Astrocyte of the cerebellum (primary cell): ENCODE measurements around the gene CDC26.

ENCODE experiments used
- DNase-seq: peaks from one replicate; pipeline ENCODE4 v3.0.0-alpha.2; 2011; ENCODE audit warnings: low read depth
- H3K4me3 ChIP-seq: 2 replicates; pipeline ENCODE4 v1.5.1; 2011; ENCODE audit warnings: mild to moderate bottlenecking, low read depth, low read length, moderate library complexity
- CTCF ChIP-seq: IDR thresholded peaks from 2 replicates; pipeline ENCODE4 v1.5.1; 2012; ENCODE audit warnings: low read length, low read depth, moderate library complexity, mild to moderate bottlenecking; ENCODE audit errors: missing control alignments
- in situ Hi-C: cut with HindIII; loops from 2 replicates; pipeline ENCODE4 v1.10.0; 2017; ENCODE audit warnings: low sequenced_read_pairs

The CDC26 gene

DNA sequence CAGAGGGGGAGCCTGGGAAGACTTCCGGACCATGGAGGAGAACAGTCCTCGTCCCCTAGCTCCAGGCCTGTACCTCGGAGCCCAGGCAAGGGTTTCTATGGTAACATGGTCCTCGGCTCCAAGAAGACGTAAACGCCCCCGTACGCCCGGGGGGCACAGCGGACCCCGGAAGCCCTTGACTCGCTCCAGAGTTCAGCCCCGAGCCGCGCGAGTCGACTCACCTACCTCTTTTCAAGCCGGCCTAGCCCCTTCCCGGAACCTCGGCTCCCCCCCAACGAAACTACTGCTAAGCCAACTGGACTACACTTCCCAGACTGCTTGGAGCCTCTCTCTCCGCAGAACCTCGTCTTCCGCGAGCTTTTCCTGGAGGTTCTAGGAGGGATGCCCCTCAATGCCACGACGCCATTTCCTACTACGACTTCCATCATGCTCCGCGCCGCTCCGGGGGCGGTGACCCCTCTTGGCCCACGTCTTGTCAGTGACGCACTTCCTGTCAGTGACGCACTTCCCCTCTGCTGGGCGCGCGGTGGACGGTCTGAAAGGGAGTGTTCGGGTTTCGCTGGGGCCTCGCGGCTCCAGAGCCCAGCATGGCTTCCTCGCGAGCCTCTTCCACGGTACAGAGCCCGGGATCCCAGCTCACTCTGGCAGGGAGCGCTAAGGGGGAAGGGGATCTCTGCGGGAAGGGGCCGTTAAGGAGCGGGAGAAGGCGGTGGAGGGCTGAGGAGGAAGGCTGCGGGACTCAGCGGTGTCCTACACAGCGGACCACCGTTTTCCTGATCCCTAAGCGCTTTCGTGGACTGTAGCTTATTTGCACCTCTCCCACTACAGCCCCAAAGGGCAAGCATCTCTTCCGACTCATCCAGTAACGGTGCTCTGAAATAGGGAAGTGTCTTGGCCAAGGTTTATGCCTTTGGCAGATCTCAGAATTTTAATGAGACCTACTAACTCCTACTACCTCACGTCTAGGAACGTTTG, at the start of gene CDC26, which contains the start of gene PRPF4:
Gene CDC26 (minus strand): TSS at position 416 of the 975 bp plus-strand sequence. CDS start 3,065 bp downstream, outside the sequence.
Gene PRPF4 (plus strand): TSS at position 502 of the 975 bp plus-strand sequence. CDS start 86 bp downstream, at position 588.
- no peak for TF ChIP-seq CTCF
- in situ Hi-C loops = loop anchor here (25.0 kb wide), 1 partner anchor 387 kb away; no protein-coding TSS in a partner anchor
- H3K4me3 ChIP-seq = peak within 1 kb of the TSS; percentile 95
- DNase-seq = peak; percentile 99

GRCh38 chr9:113322671-113323070, 47.3 kb upstream of the CDC26 start:
- TF ChIP-seq CTCF = no peak
- in situ Hi-C loops = no loop called here
- no peak for DNase-seq
- no peak overlapping the region for H3K4me3 ChIP-seq

DNA sequence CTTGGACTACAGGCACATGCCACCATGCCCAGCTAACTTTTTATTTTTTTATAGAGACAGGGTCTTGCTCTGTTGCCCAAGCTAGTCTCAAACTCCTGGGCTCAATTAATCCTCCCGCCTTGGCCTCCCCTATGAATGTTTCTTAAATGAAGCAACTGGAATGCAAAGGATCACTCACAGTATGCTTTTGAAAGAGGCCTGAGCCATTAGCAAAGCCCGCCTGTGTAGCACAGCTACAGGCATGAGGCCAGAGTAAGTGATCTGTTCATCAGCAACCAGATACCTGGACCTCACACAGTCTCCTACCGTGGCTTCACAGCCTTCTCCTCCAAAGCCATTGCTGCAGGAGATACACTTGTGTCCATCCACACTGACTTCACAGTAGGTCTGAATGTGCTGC, 44.7 kb upstream of the CDC26 start:
- no peak overlapping the region for H3K4me3 ChIP-seq
- no peak for TF ChIP-seq CTCF
- no peak for DNase-seq
- in situ Hi-C loops = no loop called here

DNA sequence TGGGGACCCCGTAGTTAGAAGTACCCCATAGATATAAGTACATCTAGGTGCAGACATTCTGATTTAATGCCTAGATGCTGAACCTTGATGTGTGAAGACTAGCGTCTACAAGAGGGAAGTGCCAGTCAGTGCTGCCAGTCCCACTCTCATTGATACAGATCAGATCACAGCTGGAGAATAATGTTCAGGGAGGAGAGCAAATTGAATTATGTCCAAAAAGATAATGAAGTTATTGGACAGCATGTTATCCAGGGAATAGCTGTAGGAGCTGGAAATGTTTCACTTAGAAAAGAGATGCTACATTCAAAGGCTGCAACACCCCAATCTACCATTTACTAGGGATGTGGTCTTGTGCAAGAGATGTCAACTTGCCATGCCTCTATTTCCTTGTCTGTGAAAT, 43.7 kb upstream of the CDC26 start:
- no peak overlapping the region for H3K4me3 ChIP-seq
- DNase-seq = no peak
- no peak for TF ChIP-seq CTCF
- in situ Hi-C loops = no loop called here

DNA sequence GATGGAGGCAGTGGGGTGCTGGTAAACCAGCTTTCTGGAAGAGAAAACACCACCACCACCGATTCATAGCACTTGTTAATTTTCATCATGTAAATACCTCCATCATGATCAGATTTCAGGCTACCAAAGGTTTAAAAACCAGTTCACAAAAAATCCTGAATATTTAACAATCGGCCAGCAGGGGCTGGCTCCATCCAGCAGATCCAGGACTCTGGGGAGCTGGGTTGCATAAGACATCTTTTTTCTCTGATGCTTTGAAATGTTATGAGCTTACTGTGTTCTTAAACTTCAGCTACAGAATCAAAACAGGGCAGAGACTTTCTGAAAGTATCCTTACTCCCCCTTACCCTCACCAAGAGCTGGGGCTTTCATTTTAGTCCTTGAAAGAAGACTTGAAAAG, 42.4 kb upstream of the CDC26 start:
- TF ChIP-seq CTCF = no peak
- in situ Hi-C loops = no loop called here
- no peak for DNase-seq
- H3K4me3 ChIP-seq = no peak overlapping the region

- in situ Hi-C loops = no loop called here
- no peak overlapping the region for H3K4me3 ChIP-seq
- TF ChIP-seq CTCF = no peak
Measured at GRCh38 chr9:113316030-113316429, 40.7 kb upstream of the CDC26 start.

More at GRCh38 chr9:113316030-113316429, 40.7 kb upstream of the CDC26 start:
- DNase-seq = no peak
